Measurements from ENCODE around the gene HBA2.
"Not testable (repeated sequence)": the region's sequence is repeated elsewhere in the genome, so short reads cannot be mapped to it uniquely, and the experiment has no call there.

The HBA2 gene

GRCh38 chr16:204046-204445 is 31.4 kb downstream of the HBA2 start:
- not testable (repeated sequence) for DNase-seq

- DNase-seq, result not testable (repeated sequence)
These were observed 36.7 kb downstream of the HBA2 start for GRCh38 chr16:209359-209758.

- not testable (repeated sequence) for DNase-seq
These were observed 39.0 kb downstream of the HBA2 start for GRCh38 chr16:211631-212180.

GRCh38 chr16:212999-213398 is 40.3 kb downstream of the HBA2 start:
- DNase-seq, result no peak

GRCh38 chr16:220021-220420 is 47.3 kb downstream of the HBA2 start:
- DNase-seq, result no peak

All from activated T-cell treated with anti-CD3 and anti-CD28 coated beads for 4 hours (primary cell).